K562 (cell line): Measurements from ENCODE around the gene FAM83E. TPM values are rescaled to one million over a fixed set of nuclear protein-coding genes. Genes with fewer than 3 reads are reported as not detected.

Experiments
- BACH1 ChIP-seq: fragments of 200-800 bp; sonication (Bioruptor generic); IDR thresholded peaks from 2 replicates; pipeline ENCODE4 v1.6.1; 2016; ENCODE audit warnings: missing genetic modification characterization, missing compliant biosample characterization
- CCNT2 ChIP-seq: IDR thresholded peaks from 2 replicates; pipeline ENCODE4 v1.6.1; 2011; ENCODE audit warnings: borderline replicate concordance, low read depth, mild to moderate bottlenecking, moderate library complexity, mixed read lengths, low read length; ENCODE audit not compliant: insufficient read length; ENCODE audit errors: extremely low read depth
- CHCHD3 ChIP-seq: fragments of 250-450 bp; sonication (Bioruptor Pico); IDR thresholded peaks from 2 replicates; pipeline ENCODE4 v2.1.2; 2022; ENCODE audit warnings: mild to moderate bottlenecking
- EP400 ChIP-seq: fragments of 450-650 bp; IDR thresholded peaks from 2 replicates; pipeline ENCODE4 v1.6.1; 2017; ENCODE audit warnings: antibody characterized with exemption, mild to moderate bottlenecking, moderate library complexity
- ETV6 ChIP-seq, 3 experiments: fragments of 150-350 bp in 1 of 3; sonication (generic) in 1 of 3; formaldehyde crosslinking in 1 of 3; IDR thresholded peaks; 2 replicates each; pipeline versions ENCODE4 v1.6.1 to v1.8.0; 2014 to 2022; ENCODE audit warnings: borderline replicate concordance in 2 of 3, low read depth in 2 of 3, antibody characterized with exemption in 1 of 3, low read length in 1 of 3, mild to moderate bottlenecking in 1 of 3, missing genetic modification reagents in 1 of 3
- FIP1L1 ChIP-seq: fragments of 200-400 bp; formaldehyde crosslinking; IDR thresholded peaks from 2 replicates; pipeline ENCODE4 v1.6.1; 2018; ENCODE audit warnings: mild to moderate bottlenecking, low read depth, low read length; ENCODE audit not compliant: poor library complexity, severe bottlenecking
- FOXJ2 ChIP-seq: fragments of 200-800 bp; sonication (Bioruptor generic); IDR thresholded peaks from 2 replicates; pipeline ENCODE4 v1.6.1; 2016; ENCODE audit warnings: missing genetic modification characterization, missing compliant biosample characterization
- GABPA ChIP-seq: fragments of 200-800 bp; sonication (Bioruptor generic); conservative IDR thresholded peaks from 2 replicates; pipeline ENCODE4 v1.6.1; 2016; ENCODE audit warnings: low read depth, missing genetic modification characterization, missing compliant biosample characterization
- MBD2 ChIP-seq: sonication (generic); IDR thresholded peaks from 2 replicates; pipeline ENCODE4 v1.6.1; 2016; ENCODE audit warnings: low read depth, borderline replicate concordance
- MTA2 ChIP-seq: fragments of 450-650 bp; IDR thresholded peaks from 2 replicates; pipeline ENCODE4 v1.6.1; 2016; ENCODE audit warnings: low read depth
- NFATC3 ChIP-seq: fragments of 450-650 bp; IDR thresholded peaks from 2 replicates; pipeline ENCODE4 v1.6.1; 2017; ENCODE audit warnings: mild to moderate bottlenecking
- NR3C1 ChIP-seq: sonication (generic); formaldehyde crosslinking; IDR thresholded peaks from 2 replicates; pipeline ENCODE4 v1.8.1; 2022; ENCODE audit warnings: missing genetic modification reagents
- PML ChIP-seq: IDR thresholded peaks from 2 replicates; pipeline ENCODE4 v1.6.1; 2012; ENCODE audit warnings: low read length, inconsistent platforms
- PTRF ChIP-seq: fragments of 450-650 bp; IDR thresholded peaks from 2 replicates; pipeline ENCODE4 v1.6.1; 2016; ENCODE audit warnings: mild to moderate bottlenecking, missing genetic modification characterization, missing compliant biosample characterization
- RB1 ChIP-seq: fragments of 450-650 bp; IDR thresholded peaks from 2 replicates; pipeline ENCODE4 v1.6.1; 2017; ENCODE audit warnings: low read depth, mild to moderate bottlenecking
- RBFOX2 ChIP-seq: fragments of 200-400 bp; formaldehyde crosslinking; IDR thresholded peaks from 2 replicates; pipeline ENCODE4 v1.6.1; 2017; ENCODE audit warnings: low read depth, mild to moderate bottlenecking, low read length, moderate library complexity
- RBM22 ChIP-seq: fragments of 200-400 bp; formaldehyde crosslinking; IDR thresholded peaks from 2 replicates; pipeline ENCODE4 v1.6.1; 2018; ENCODE audit warnings: low read length, low read depth; ENCODE audit not compliant: poor library complexity, severe bottlenecking
- RFX5 ChIP-seq: IDR thresholded peaks from 2 replicates; pipeline ENCODE4 v1.6.1; 2011; ENCODE audit warnings: low read depth, mild to moderate bottlenecking, improper control_type of control experiment, low read length
- SRSF3 ChIP-seq: fragments of 200-400 bp; formaldehyde crosslinking; IDR thresholded peaks from 2 replicates; pipeline ENCODE4 v1.6.1; 2016; ENCODE audit warnings: mild to moderate bottlenecking, low read length, moderate library complexity; ENCODE audit not compliant: insufficient read depth
- TAF1 ChIP-seq: IDR thresholded peaks from 2 replicates; pipeline ENCODE4 v1.6.1; 2011; ENCODE audit warnings: mild to moderate bottlenecking, low read length, moderate library complexity; ENCODE audit not compliant: insufficient read depth, control insufficient read depth, severe bottlenecking; ENCODE audit errors: extremely low read depth
- ZBED1 ChIP-seq: IDR thresholded peaks from 2 replicates; pipeline ENCODE4 v1.6.1; 2014
- ZNF445 ChIP-seq: fragments of 250-450 bp; sonication (Bioruptor Pico); IDR thresholded peaks from 2 replicates; pipeline ENCODE4 v1.4.0; 2020; ENCODE audit warnings: low read depth, mild to moderate bottlenecking, moderate library complexity
- ZNF507 ChIP-seq: conservative IDR thresholded peaks from 2 replicates; pipeline ENCODE4 v1.6.1; 2017; ENCODE audit warnings: missing genetic modification characterization, missing compliant biosample characterization
- ZNF77 ChIP-seq: fragments of 250-450 bp; sonication (Bioruptor Pico); IDR thresholded peaks from 2 replicates; pipeline ENCODE4 v1.5.0; 2020
- ZSCAN32 ChIP-seq: fragments of 450-650 bp; formaldehyde crosslinking; IDR thresholded peaks from 2 replicates; pipeline ENCODE4 v1.4.0; 2020; ENCODE audit warnings: mild to moderate bottlenecking, moderate library complexity
- polyA plus RNA-seq, 8 experiments: library from polyadenylated mRNA; depleted of rRNA in 4 of 8; stranded (reverse) in 5 of 8; unstranded in 3 of 8; fragments of >200 nt; fragmentation: Nextera tagmentation in 2 of 8; fragmentation: Illumina TruSeq in 1 of 8; extraction: Ambion mirVana in 2 of 8; extraction: Trizol in 1 of 8; gene quantifications; 2 replicates each; pipeline versions ENCODE4 v1.2.1 to v1.2.3, GENCODE V29; 2011 to 2014; ENCODE audit warnings: inconsistent platforms in 1 of 8, missing spikeins in 1 of 8
- total RNA-seq, 7 experiments: library from RNA; depleted of rRNA in 6 of 7; stranded (reverse); fragments of >200 nt in 6 of 7; fragmentation: Illumina TruSeq in 2 of 7; extraction: Trizol in 2 of 7; gene quantifications; 2 replicates each; pipeline versions ENCODE4 v1.2.1 to v1.2.3, GENCODE V29; 2011 to 2021; ENCODE audit warnings: low replicate concordance in 1 of 7
- TF ChIP-seq, protein P1 (sequence below), 3 experiments: IDR thresholded peaks in 2 of 3; conservative IDR thresholded peaks in 1 of 3; 2 replicates each; pipeline ENCODE4 v1.5.1; 2011 to 2012; ENCODE audit warnings: low read length in 3 of 3, mild to moderate bottlenecking in 3 of 3, control low read depth in 2 of 3, improper control_type of control experiment in 1 of 3, inconsistent platforms in 1 of 3, low read depth in 1 of 3, mixed read lengths in 1 of 3, moderate library complexity in 1 of 3; ENCODE audit not compliant: insufficient read depth in 2 of 3
- TF ChIP-seq, protein P2 (sequence below): fragments of 250-450 bp; sonication (Bioruptor Pico); IDR thresholded peaks from 2 replicates; pipeline ENCODE4 v1.4.0; 2020

FAM83E gene
- total and polyA plus RNA-seq, 9 of the 15 experiments (the other 6 are each of a cell fraction or from before 2014, with no cell fraction given): 0.15 to 0.87 (median 0.29) TPM; not detected in 4

DNA sequence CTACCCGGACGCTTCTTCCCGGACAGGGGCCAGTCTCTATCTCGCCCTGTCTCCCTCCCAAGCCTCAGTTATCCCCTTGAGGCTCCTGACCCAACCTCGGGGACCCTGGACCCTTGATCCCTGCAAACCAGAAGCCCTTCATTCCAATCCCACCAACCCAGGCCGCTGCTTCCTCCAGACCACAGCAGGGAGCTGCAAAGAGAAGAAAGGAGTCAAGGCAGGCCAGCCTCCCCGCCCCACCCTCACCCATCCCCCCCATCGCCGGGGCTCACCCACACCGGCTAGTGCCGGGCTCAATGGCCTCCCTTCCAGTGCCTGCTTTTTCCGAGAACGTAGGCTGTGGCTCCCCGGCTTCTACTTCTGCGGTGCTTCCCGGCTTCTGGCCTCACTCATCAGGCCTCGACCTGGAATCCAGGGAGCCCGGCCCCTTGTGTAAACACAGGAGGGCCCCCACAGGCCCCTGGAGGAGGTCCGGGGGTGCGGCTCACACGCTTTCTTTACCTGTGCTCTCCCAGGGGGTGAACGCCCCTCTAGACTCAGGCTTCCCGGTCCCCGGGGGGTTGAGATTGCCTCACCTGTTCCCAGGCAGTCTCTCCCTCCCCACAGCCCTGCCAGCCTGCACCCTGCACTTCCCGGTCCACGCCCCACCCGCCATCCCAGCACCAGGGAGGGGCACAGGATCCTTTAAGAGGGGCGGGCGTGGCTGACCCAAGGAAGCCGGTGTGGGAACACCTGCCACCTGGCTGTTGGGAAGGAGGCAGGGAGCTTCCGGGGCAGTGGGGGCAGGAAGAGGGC, at the start of gene FAM83E (continued):
- TF ChIP-seq EP400: no peak
- peak; percentile 19; the same call in 1 of the 2 replicates for TF ChIP-seq RB1
- no peak for TF ChIP-seq BACH1 (tag)
- TF ChIP-seq NFATC3: no peak
- no peak for TF ChIP-seq ETV6 (IDR thresholded peaks at IDR 0.05; ENCODE audit: borderline replicate concordance in 1 of 2, low read depth in 2 of 2, low read length in 1 of 2)
- no peak for TF ChIP-seq ETV6 (CRISPR knock-in tag; IDR thresholded peaks at IDR 0.05; ENCODE audit: borderline replicate concordance)
- TF ChIP-seq ZSCAN32: no peak
- TF ChIP-seq RBFOX2: peak; percentile 67
- TF ChIP-seq ZNF507 (tag): no peak
- no peak for TF ChIP-seq RFX5
- TF ChIP-seq GABPA (tag): no peak
- TF ChIP-seq FOXJ2 (tag): no peak
- no peak; the same call in none of the 2 replicates for TF ChIP-seq ZNF77 (CRISPR knock-in tag)
- no peak for TF ChIP-seq MTA2
- TF ChIP-seq RBM22: peak; percentile 64
- peak; percentile 47 for TF ChIP-seq MBD2
- no peak for TF ChIP-seq SRSF3
- TF ChIP-seq FIP1L1: peak; percentile 31
- TF ChIP-seq PTRF: no peak
- TF ChIP-seq TAF1: peak; percentile 14
- TF ChIP-seq, protein P1, sequence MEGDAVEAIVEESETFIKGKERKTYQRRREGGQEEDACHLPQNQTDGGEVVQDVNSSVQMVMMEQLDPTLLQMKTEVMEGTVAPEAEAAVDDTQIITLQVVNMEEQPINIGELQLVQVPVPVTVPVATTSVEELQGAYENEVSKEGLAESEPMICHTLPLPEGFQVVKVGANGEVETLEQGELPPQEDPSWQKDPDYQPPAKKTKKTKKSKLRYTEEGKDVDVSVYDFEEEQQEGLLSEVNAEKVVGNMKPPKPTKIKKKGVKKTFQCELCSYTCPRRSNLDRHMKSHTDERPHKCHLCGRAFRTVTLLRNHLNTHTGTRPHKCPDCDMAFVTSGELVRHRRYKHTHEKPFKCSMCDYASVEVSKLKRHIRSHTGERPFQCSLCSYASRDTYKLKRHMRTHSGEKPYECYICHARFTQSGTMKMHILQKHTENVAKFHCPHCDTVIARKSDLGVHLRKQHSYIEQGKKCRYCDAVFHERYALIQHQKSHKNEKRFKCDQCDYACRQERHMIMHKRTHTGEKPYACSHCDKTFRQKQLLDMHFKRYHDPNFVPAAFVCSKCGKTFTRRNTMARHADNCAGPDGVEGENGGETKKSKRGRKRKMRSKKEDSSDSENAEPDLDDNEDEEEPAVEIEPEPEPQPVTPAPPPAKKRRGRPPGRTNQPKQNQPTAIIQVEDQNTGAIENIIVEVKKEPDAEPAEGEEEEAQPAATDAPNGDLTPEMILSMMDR (IDR thresholded peaks at IDR 0.05 in 2 of 3, conservative IDR thresholded peaks at IDR 0.05 in 1 of 3; ENCODE audit: insufficient read depth in 2 of 3, low read depth in 1 of 3, low read length in 3 of 3): no peak
- TF ChIP-seq CCNT2: peak; percentile 2
- TF ChIP-seq ZNF445 (CRISPR knock-in tag): 0 out of 2 replicates have a peak, but pooled peaks have one; percentile 66
- TF ChIP-seq CHCHD3: 0 out of 2 replicates have a peak, but pooled peaks have one; percentile 13
- peak; percentile 50; the same call in 1 of the 2 replicates for TF ChIP-seq ZBED1
- TF ChIP-seq, protein P2, sequence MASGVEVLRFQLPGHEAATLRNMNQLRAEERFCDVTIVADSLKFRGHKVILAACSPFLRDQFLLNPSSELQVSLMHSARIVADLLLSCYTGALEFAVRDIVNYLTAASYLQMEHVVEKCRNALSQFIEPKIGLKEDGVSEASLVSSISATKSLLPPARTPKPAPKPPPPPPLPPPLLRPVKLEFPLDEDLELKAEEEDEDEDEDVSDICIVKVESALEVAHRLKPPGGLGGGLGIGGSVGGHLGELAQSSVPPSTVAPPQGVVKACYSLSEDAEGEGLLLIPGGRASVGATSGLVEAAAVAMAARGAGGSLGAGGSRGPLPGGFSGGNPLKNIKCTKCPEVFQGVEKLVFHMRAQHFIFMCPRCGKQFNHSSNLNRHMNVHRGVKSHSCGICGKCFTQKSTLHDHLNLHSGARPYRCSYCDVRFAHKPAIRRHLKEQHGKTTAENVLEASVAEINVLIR: no peak
- peak; percentile 64; the same call in 1 of the 2 replicates for TF ChIP-seq PML
- TF ChIP-seq NR3C1: 0 out of 2 replicates have a peak, but pooled peaks have one; percentile 33
